Neural crest cell (in vitro differentiated cells): ENCODE data around the gene NDUFS3. TPM values are rescaled to one million over a fixed set of nuclear protein-coding genes. Genes with fewer than 3 reads are reported as not detected.

Experiments
- DNase-seq: peaks from one replicate; pipeline ENCODE4 v3.0.0; 2021; ENCODE audit warnings: low read depth, mixed read lengths, low spot score
- H3K27ac Mint-ChIP-seq: one replicate; pipeline ENCODE4 v1.8.0; 2021; ENCODE audit warnings: mild to moderate bottlenecking, mixed read lengths; ENCODE audit not compliant: unreplicated experiment
- H3K27me3 Mint-ChIP-seq: 2 replicates; pipeline ENCODE4 v1.8.0; 2021; ENCODE audit warnings: low read depth, mild to moderate bottlenecking, mixed read lengths
- H3K36me3 Mint-ChIP-seq: 2 replicates; pipeline ENCODE4 v1.8.0; 2021; ENCODE audit warnings: low read depth, mild to moderate bottlenecking, mixed read lengths
- H3K4me1 Mint-ChIP-seq: 2 replicates; pipeline ENCODE4 v1.8.0; 2021; ENCODE audit warnings: mixed read lengths
- H3K4me3 Mint-ChIP-seq: one replicate; pipeline ENCODE4 v1.8.0; 2021; ENCODE audit warnings: mild to moderate bottlenecking, mixed read lengths
- H3K9me3 Mint-ChIP-seq: 2 replicates; pipeline ENCODE4 v1.8.0; 2021; ENCODE audit warnings: mixed read lengths
- total RNA-seq: library from RNA; stranded (reverse); gene quantifications from 2 replicates; pipeline ENCODE4 v1.2.1, GENCODE V29; 2021
- TF ChIP-seq, protein P1 (sequence below): fragments of 200-600 bp; sonication (generic); conservative IDR thresholded peaks from 2 replicates; pipeline ENCODE4 v1.5.0; 2021; ENCODE audit warnings: antibody characterized with exemption, mild to moderate bottlenecking

The NDUFS3 gene
- total RNA-seq, 1 donor from 2014 or later = 172 TPM

DNA sequence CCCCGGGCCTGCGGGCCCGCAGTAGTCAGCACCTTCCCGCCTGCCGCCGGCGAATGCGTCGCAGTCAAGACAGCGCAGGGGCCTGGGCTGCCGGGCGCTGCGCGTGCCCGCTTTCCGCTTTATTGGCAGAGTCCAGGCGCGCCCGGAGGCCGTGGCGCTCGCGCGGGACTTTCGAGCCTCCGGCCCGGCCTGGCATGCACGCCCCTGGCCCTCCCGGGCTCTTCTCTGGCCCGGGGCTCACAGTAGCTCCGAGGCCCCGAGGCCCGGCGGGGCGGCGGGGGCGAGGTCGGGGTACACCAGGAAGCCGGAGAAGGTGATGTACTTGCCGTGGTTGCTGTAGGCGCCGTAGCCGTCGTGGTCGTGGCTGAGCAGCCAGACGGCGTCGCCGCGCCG is 10.7 kb downstream of the NDUFS3 start:
- Mint-ChIP-seq H3K27ac (no peak overlapping the region), H3K4me3 (no peak overlapping the region), H3K4me1 (peaks cover 43% of the 10 kb centered on the region), H3K27me3 (peaks cover 12% of the 10 kb centered on the region), H3K36me3 (no peaks in the 10 kb centered on the region), H3K9me3 (no peaks in the 10 kb centered on the region)
- TF ChIP-seq, protein P1, sequence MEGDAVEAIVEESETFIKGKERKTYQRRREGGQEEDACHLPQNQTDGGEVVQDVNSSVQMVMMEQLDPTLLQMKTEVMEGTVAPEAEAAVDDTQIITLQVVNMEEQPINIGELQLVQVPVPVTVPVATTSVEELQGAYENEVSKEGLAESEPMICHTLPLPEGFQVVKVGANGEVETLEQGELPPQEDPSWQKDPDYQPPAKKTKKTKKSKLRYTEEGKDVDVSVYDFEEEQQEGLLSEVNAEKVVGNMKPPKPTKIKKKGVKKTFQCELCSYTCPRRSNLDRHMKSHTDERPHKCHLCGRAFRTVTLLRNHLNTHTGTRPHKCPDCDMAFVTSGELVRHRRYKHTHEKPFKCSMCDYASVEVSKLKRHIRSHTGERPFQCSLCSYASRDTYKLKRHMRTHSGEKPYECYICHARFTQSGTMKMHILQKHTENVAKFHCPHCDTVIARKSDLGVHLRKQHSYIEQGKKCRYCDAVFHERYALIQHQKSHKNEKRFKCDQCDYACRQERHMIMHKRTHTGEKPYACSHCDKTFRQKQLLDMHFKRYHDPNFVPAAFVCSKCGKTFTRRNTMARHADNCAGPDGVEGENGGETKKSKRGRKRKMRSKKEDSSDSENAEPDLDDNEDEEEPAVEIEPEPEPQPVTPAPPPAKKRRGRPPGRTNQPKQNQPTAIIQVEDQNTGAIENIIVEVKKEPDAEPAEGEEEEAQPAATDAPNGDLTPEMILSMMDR = no peak
- DNase-seq = no peak

DNA sequence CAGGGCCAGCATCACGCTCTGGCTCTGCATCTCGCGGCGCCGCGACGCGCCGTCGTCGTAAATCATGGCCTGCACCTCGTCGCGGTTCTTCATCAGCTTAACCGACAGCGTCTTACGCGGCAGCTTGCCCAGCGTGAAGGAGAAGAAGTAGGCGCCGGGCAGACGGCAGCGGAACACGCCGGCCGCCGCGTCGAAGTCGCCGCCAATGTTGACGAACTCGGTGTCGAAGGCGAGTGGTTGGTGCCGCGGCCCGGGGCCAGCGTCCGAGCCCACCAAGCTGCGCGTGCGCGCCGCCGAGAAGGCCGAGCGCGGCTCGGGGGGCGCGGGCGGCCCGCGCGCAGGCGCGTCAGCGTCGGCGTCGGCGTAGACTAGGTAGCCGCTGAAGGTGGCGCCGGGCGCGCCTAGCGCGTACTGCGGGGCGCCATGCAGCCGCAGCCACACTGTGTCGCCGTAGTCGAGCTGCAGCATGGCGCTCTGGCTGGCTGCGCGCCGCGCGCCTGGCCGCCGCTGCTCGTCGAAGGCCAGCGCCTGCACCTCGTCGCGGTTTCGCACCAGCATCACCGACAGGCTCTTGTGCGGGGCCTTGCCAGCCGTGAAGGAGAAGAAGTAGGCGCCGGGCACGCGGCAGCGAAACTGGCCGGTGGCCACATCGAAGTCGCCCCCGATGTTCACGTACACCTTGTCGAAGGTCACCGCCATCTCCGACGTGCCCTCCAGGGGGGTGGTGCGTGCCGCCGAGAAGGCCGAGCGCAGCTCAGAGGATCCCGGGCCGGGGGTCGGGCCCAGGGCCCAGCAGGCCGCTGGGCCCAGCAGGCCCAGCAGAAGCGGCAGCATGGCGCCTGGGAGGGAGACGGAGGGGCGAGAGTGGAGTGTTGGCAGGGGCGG is 11.3 kb downstream of the NDUFS3 start:
- TF ChIP-seq, protein P1 = no peak
- DNase-seq = no peak
- no peak overlapping the region for H3K4me3 Mint-ChIP-seq
- H3K36me3 Mint-ChIP-seq = no peaks in the 10 kb centered on the region
- H3K27ac Mint-ChIP-seq = no peak overlapping the region
- H3K9me3 Mint-ChIP-seq = no peaks in the 10 kb centered on the region
- H3K27me3 Mint-ChIP-seq = peaks cover 14% of the 10 kb centered on the region
- peaks cover 45% of the 10 kb centered on the region for H3K4me1 Mint-ChIP-seq

DNA sequence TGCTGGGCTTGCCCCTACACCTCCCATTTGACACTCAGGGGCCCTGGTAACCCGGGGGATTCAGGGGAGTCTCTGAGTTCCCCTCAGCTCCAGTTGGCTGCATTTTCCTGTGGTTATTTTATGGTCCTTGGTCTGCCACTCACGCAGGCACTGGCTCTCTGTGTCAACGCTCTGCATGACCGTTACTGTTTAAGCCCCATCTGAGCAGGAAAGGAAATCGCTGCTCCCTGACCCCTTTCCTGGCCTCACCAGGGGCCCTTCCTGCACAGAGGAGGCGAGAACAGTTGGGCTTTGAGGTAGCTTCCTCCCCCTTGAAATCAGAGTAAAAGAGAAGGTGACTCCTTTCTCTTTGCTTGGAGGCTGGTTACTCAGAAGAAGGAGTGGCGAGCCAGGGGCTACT is 12.9 kb downstream of the NDUFS3 start:
- Mint-ChIP-seq H3K36me3 (no peaks in the 10 kb centered on the region), H3K4me3 (peak overlapping the region; percentile 88), H3K27me3 (peaks cover 14% of the 10 kb centered on the region), H3K27ac (peak overlapping the region; percentile 90), H3K4me1 (peaks cover 45% of the 10 kb centered on the region), H3K9me3 (no peaks in the 10 kb centered on the region)
- TF ChIP-seq, protein P1 = no peak
- DNase-seq = no peak

DNA sequence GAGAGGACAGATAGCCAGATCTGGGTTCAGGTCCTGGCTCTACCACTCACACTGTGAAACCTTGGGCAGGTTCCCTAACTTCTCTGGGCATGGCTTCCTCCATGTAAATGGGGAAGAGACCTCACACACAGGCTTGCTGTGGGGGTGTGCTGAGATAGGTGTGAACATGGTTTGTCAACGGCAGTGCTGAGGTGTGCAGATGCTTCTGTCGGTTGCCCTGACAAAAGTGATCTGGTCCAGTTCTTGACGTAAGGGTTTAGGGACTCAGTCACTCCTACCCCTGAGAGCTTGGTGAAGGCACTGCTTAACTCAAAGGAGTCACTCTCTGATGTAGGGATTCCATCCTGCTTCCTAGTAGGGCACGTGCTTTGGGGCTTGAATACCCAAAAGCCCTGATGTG is 13.4 kb downstream of the NDUFS3 start:
- Mint-ChIP-seq H3K4me1 (peaks cover 44% of the 10 kb centered on the region), H3K27ac (no peak overlapping the region), H3K4me3 (peak overlapping the region; percentile 88), H3K36me3 (no peaks in the 10 kb centered on the region), H3K27me3 (peaks cover 14% of the 10 kb centered on the region), H3K9me3 (no peaks in the 10 kb centered on the region)
- no peak for DNase-seq
- TF ChIP-seq, protein P1 = no peak

DNA sequence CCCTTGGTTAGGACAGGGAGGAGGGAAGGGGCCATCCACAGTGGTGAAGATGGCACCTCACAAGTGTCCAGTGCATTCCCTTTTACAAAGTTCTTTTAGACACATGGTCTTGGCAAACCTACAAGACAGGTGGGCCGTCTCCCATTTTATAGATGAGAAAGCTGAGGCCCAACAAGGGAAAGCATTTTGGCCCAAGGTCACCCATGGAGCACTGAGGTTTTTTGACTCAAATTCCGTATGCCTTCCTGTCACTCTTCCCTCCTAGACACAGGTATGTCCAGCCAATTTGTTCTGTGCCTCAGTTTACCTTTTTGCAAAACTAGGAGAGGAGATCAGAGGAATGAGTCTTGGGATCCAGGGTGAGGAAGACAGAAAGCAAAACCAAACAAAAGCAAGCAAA is 14.1 kb downstream of the NDUFS3 start:
- H3K4me3 Mint-ChIP-seq = peak overlapping the region; percentile 88
- no peak overlapping the region for H3K27ac Mint-ChIP-seq
- no peak for DNase-seq
- TF ChIP-seq, protein P1 = no peak
- no peaks in the 10 kb centered on the region for H3K36me3 Mint-ChIP-seq
- H3K4me1 Mint-ChIP-seq = peaks cover 40% of the 10 kb centered on the region
- H3K27me3 Mint-ChIP-seq = peaks cover 14% of the 10 kb centered on the region
- H3K9me3 Mint-ChIP-seq = no peaks in the 10 kb centered on the region
